AG20443 (cell line): ENCODE measurements around the gene CCL26.
"Not testable (repeated sequence)": the region's sequence is repeated elsewhere in the genome, so short reads cannot be mapped to it uniquely, and the experiment has no call there.

Experiments used
- DNase-seq: peaks from one replicate; pipeline ENCODE4 v3.0.0; 2012; ENCODE audit warnings: low spot score, mixed read lengths

The CCL26 gene

DNA sequence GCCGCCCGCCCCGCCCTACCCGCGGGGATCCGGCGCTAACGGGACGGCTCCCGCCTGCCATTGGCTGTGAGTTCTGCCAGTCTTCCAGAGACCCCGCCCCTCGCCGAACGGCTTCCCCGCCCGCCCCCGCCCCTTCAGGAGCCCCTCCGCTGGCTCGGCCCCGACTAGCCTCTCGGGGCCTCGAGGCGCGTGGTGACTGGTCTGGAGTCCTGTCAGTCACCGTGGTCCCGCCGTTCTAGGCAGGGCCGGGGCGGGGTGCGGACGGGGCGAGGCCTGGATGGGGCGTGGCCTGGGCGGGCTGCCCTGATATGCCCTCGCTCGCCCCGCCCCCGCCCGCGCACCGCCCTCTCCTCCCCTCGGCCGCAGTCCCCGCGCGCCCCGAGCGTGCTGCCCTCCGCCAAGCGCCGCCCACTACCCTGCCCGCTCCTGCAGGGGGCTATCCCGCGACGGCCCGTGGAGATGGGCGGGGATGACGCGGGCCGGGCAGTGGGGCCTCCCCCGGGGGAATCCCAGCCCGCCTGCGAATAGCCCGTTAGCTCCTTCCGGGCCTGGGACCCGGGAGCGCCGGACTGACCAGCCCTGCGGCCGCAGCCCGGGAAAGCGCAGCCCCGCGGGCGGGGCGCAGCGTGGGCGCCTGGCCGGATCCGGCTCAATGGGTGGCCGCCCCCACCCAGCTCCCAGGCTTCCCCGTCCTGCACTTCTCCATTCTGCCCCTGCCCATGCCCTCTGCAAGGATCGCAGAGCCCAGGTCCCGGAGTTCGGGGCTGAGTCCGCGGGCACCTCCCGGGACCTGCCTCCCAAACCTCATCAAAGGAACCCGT, 32.8 kb downstream of the CCL26 start:
- DNase-seq, result peak; percentile 99

DNA sequence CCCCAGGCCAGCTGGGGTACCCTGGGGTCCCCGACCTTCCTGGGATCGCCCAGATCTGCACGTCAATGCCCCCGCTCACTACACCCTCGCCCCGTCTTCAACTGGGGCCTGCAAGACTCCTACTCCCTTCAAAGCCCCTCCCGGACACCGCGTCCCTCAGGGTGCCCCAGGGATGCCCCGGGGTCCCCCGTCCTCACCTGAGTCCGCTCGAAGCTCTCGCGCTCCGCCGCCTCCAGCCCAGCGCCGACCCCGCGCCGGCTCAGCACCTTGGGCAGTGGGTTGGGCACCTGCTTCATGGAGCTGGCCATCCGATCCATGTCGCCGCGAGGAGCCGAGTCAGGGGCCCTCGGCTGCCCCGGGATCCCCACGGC, 33.4 kb downstream of the CCL26 start, which contains the start of gene HIP1:
Gene HIP1, minus strand, starts transcription at position 338 of the 371 bp plus-strand sequence. Its CDS starts 21 bp downstream, at position 317.
- no peak for DNase-seq

DNA sequence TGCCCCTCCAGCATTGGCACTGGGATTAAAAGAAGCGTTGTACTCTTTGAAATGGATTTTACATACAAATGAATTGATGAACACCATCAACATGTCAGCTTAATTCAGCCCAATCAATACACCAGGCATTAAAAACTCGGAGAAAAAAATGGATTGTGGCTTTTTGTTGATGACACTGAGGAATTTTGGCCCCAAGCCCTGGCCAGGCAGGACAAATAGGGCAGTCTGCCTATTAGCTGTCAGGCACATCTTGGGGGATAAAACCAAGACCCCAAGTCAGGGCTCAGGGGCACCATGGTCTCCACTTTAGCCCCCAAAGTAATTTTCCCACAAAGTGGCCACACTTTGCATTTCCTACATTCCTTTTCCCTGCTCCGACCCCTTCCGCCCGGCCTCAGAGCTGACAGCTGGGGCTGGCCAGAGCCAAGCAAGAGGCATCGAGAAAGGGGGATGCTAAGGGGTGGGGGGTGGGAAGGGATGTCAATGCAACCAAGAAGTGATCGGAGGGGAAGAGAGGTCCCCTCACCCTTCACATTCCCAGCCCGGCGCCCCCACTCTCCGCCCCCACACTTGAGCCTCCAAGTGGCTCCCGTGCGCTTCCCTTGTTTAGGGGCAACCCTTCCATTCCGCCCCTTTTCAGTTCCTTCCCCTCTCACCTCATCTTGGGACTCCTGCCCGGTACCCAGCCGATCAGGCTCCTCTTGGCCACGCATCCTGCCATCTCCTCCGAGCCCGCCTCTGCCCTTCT, 34.0 kb downstream of the CCL26 start:
- no peak for DNase-seq

DNA sequence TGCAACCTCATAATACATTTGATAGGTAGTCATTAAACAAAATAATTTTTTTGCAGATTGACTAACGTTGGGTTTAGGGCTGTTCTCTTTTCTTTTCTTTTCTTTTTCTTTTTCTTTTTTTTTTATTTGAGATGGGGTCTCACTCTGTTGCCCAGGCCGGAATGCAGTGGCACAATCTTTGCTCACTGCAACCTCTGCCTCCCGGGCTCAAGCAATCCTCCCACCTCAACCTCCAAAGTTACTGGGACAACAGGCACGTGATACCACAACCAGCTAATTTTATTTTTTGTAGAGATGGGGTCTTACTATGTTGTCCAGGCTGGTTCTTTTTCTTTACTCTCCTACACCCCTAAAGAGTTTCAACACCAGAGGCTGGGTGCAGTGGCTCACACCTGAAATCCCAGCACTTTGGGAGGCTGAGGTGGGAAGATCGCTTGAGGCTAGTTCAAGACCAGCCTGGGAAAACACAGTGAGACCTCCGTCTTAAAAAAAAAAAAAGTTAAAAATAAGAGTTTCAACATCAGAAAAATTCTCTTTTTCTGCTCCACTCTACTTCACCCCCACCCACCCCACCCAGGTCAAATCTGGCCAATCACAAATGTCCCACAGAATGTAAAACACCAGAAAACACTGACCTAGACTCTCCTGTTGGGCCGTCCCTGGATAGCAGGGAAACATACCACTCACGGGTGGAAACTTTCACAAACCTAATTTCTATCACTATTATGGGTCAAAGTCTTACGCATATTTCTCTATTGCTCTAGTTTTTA, 36.2 kb downstream of the CCL26 start:
- DNase-seq, result no peak

DNA sequence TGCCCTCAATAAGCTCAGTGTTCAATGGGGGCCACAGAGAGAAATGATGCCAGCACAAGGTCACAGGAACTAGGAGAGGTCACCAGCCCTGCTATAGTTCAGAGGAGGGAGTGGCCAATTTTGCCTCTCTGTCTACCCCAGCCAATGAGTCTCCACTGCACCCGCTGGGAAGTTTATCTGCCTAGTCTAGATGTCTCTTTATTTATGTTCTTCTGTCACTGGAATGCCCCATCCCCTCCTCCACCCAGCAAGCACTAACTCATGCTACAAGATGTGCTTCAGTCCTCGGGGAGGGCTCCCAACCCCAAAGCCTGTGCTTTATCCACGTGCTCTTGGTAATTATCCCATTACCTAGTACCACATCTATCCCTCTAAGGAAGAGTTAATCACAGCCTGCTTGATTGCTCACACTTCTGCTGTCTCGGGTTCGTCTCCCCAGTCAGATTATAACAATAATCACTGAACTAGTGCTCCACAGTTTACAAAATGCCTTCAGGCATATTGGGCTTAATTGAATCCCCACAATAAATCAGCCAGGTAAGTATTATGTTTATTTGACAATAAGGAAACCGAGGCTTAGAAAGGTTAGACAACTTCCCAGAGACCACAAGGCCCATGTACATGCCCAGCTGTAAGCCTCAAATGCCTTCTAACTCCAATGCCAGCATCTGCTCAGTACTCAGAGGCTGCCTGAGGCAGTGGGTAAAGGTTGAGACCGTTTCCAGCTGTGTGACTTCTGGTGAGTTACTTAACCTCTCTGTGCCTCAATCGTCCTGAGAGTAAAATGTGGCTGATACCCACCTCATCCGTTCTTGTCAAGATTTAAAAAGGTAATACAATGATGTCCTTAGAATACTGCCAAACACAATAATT, 37.2 kb downstream of the CCL26 start:
- DNase-seq, result peak; percentile 35

DNA sequence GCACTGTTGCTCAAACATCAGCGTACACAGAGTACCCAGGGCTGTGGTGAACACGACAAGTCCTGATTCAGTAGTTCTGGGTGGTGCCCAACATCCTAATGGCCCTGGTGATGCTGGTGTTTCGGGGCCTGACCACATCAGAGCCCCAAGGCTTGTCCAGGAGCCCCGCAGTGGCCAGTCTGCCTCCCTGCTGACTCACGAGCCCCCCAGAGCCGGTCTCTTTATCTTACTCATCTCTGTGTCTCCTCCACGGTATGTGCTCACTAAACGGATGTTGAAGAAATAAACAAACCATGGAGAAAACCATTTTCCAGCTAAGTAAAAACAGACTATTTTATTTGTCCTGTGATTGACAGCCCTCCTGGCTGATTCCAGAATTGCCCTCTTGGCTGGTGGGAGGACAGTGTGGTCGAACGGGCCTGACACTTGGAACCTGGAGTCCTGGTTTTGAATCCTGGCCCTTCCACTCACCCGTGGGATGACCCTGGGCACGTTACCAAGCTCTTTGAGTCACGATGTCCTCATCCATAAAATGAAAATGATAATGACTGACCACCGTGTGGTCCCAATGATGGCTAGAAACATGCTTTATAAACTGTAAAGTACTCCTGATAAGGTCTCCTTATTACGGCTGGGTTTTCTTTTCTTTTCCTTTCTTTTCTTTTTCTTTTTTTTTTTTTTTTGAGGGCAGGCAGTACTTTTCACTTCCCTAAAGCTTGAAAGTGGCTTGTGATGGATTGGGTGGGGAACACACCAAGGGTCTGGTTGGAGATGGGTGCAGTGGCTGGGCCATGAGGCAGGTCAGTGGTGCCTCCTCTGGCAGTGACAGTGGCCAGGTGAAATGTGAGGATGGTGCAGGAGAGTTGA, 39.0 kb downstream of the CCL26 start:
- DNase-seq, result peak; percentile 87

DNA sequence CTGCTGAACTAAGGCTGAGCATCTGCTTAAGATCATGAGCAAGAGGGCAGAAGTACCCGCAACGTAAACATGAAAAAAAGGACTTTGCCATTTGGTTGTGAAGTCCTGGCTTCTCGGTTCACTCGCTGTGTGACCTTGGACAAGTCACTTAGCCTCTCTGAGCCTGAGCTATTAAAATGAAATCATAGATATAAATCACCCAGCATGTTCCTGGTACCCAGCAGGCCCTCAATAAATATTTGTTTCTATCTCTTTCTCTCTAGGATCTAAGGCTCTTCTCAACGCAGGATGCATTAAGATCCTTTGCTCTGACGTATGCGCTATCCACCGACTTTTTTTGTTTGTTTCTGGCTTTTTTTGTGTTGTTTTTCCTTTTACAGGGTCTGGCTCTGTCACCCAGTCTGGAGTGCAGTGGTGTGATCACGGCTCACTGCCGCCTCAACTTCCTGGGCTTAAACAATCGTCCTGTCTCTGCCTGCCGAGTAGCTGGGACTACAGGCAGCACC, 39.9 kb downstream of the CCL26 start:
- no peak for DNase-seq

DNA sequence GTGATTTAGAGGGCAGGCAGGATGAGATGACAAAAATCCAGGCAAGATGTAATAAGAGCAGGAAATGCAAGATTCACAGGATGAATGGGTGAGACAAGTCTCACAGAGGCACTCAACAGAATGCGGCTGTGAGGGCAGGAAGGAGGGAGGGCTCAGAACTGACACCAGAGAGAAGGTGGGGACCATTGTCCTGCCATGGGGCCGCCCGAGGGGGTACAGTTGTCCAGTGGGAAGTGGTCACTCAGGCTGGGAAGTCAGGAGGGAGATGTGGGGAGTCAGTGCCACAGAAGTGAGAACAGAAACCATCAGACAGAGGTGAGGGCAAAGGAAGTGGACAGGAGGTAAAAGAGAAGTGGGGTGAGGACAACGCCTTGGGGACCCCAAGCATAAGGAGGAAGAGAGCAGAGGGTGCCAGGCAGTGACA, 42.1 kb downstream of the CCL26 start:
- DNase-seq, result no peak

DNA sequence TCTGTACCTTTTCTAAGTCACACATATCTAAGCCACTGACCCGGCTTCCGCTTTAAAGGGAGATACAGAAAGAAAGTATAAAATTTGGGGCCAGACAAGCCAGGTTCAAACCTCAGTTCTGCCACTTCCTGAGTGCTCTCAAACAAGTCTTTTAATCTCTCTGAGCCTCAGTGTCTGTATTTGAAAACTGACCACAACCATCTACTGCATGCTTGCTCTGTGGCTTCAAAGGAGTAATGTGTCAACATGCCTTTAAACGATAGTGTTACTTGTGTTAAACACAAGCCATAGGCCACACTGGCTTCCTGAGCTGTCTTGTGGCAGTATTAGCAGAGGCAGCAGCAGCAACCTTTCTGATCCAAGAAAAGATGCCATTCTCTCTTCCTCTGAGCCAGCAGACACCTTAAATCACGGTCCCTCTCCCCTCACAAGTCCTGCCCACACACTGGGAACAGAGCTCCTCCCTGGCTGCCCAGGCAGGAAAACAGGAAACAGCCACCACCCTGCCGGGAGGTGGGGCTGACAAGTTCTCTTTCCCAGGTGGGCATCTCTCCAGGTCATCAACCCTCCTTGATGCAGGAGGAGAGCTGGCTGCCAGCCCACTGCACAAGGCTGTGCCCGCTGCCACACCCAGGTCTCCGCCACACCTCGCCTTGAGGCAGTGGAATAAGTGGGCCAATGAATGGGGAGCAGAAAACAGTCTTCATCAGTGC, 44.0 kb downstream of the CCL26 start:
- DNase-seq, result peak; percentile 32

DNA sequence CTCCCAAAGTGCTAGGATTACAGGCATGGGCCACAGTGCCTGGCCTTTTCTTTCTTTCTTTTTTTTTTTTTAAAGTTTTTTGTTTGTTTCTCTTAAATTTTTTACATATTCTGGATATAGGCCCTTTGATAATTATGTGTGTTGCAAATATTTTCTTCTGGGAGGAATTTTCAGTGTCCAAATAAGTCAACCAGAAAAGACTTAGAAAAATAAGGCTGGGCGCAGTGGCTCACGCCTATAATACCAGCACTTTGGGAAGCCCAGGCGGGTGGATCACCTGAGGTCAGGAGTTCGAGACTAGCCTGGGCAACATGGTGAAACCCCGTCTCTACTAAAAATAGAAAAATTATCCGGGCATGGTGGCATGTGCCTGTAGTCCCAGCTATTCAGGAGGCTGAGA, 44.7 kb downstream of the CCL26 start:
- not testable (repeated sequence) for DNase-seq

DNA sequence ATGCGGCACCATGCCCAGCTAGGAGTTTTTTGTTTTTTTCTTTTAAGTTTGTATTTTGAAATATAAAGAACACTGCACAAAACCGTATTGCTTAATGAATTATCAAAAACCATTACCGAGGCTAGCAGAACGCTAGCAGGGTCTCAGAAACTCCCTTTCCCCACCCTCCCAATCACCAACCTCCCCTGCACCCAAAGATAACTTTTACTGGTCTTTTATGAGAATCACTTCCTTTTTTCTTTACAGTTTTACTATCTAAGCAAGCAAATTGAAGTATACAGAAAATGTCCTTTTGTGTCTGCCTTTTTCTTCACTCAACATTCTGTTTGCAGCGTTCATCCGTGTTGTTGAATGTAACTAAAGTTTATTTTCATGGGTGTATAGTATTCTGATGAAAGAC, 46.7 kb downstream of the CCL26 start:
- DNase-seq, result no peak

DNA sequence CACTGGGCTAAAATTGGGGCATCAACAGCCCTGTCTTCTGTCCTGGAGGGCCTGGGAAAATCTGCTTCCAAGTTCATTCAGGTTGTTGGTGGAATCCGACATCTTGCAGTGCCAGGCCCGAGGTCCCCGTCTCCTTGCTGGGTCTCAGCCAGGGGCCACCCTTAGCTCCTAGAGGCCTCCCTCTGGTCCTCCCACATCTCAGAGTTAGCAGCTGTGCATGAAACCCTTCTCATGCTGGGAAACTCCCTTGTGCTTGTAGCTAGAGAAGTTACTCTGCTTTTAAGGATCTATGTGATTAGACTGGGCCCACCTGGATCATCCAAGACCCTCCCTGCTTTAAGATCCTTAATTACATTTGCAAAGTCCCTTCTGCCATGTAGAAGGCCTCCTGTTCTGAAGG, 48.6 kb downstream of the CCL26 start:
- no peak for DNase-seq

DNA sequence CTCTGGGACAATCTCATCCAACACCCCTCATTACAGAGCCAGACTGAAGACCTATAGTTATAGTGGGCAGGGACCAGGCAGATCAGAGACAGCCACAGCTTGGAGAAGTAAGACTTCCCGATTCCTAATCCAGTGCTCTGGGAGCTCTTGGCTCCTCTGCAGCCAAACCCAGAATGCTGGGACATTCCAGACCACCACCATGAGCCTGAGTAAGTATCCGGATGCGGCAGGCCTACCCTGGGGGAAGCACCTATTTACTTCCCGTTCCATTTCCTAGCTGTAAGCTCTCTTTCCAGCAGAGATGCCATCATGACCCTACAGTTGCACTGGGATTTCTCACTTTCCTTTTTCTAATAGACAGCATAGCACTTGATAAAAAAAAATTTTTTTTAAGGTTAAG, 49.6 kb downstream of the CCL26 start:
- no peak for DNase-seq

DNA sequence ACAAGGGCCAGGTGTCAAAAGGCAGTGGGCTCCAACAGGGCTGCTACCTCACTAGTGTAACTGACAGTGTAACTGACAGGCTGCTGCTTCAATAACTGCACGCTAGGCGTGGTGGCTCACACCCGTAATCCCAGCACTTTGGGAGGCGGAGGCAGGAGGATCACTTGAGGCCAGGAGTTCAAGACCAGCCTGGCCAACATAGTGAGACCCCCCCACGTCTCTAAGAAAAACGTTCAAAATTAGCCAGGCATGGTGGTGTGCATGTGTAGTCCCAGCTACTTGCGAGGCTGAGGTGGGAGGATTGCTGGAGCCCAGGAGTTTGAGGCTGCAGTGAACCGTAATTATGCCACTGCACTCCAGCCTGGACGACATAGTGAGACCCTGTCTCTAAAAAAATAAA, 50.1 kb downstream of the CCL26 start:
- not testable (repeated sequence) for DNase-seq

DNA sequence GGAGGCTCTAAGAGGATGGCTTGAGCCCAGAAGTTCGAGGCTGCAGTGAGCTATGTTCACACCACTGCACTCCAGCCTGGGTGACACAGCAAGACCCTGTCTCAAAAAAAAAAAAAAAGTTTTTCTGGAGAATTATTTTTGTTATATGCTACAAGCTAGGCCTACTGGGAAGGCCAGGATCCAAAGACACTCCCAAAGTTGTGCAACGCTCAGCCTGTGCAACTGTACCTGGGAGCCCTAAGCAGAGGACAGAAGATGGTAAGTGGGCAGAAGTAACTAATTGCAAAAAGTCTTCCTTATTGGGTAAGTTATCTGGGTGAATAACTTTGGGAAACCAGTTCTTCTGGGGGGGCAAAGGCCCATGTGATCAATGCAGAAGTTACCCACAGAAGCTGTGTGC, 50.6 kb downstream of the CCL26 start:
- no peak for DNase-seq

DNA sequence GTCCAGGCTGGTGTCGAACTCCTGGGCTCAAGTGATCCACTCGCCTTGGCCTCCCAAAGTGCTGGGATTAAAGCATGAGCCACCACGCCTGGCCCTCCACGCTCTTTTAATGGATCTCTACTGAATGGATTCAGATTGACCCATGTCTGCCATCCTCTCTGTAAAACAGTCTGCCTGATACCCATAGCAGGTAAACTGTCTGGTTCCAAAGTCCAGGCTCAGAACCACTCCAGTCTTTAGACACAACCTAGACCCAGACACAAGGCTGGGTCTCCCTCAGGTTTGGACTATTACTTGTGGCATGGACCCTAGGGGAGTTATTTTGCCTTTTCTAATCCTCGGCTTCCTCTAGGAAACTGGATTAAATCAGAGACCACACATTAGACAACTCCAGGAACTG, 52.4 kb downstream of the CCL26 start:
- no peak for DNase-seq
